ENCODE data around the gene CLDN14.

CLDN14 gene

DNA sequence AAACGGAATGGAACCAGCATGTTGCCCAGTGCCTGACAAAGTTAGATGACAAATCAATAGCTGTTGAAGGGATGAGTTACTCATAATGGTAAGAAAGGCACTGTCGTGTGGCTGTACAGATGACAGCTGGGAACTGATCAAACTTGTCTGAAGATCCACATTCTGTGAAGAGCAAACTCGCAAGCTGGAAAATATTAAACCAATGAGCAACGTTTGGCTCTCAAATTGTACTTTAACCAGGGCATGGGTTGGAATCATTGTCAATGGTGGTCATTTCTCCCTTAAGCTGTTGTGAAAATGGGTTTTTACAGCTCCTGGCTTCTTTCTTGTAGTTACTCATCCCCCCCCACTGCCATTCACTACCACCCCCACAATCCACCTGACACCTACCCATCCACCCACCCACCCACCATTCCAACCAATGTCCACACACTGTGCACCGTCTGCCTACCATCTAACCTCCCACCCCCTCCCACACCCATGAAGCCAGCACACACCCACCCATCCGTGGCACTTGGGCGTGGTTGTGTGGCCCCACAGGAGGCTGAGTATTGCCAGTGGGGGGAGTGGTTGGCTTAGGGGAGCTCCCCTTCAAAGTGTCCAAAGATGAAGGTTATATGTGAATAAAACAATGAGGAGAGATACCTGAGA is 46.7 kb downstream of the CLDN14 start:
- no peak for DNase-seq (ENCODE audit: low spot score)

DNA sequence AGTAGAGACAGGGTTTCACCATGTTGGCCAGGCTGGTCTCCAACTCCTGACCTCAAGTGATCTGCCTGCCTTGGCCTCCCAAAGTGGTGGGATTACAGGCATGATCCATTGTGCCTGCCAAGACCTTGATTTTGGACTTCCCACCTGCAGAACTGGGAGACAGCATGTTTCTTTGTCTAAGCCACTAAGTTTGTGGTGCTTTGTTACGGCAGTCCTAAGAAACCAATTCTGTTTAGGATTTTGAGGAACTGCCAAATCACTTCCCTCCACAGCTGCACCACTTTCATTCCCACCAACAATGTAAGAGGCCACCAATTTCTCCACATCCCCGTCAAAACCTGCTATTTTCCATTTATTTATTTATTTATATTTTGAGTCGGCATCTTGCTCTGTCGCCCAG is 48.7 kb downstream of the CLDN14 start:
- no peak for DNase-seq (ENCODE audit: low spot score)

DNA sequence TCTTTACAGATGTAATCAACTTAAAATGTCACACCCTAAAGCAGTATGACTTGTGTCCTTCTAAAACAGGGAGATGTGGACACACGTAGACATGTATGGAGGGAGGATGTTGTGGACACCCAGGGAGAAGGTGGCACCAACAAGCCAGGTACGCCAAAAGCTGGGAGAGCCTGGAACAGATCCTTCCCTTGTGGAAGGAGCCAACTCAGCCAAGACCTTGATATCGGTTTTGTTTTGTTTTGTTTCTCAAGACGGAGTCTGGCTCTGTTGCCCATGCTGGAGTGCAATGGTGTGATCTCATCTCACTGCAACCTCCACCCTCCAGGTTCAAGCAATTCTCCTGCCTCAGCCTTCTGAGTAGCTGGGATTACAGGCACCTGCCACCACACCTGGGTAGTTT is 49.1 kb downstream of the CLDN14 start:
- no peak for DNase-seq (ENCODE audit: low spot score)

DNA sequence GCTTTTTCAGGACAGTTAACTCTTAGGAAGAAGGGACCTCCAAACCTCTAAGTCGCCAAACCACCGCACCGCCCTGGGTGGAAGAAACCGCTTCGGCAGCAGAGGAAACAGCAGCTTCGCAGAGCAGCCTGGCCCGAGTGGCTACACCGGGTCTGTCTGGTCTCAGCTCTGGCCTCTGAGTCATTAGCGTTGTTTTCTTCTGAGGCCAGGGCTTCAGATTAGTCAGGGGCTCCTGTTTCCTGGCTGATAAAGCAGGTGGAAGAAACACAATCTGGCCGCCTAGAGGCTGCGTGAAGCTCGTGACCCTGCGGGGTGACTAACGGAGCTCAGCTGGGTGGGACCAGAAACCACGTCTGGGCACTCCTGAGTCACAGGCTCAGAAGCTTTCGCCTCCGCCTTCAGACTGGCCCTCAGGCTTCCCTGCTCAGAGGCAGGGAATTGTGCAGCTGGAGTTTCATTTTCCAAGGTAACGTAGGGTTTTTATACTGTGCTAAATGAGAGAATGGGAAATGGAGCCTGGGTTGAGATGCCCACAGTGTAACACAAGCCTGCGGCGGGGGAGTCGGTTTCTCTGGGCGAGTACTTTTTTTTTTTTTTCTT is 49.9 kb downstream of the CLDN14 start:
- peak; percentile 45 for DNase-seq (ENCODE audit: low spot score)

DNA sequence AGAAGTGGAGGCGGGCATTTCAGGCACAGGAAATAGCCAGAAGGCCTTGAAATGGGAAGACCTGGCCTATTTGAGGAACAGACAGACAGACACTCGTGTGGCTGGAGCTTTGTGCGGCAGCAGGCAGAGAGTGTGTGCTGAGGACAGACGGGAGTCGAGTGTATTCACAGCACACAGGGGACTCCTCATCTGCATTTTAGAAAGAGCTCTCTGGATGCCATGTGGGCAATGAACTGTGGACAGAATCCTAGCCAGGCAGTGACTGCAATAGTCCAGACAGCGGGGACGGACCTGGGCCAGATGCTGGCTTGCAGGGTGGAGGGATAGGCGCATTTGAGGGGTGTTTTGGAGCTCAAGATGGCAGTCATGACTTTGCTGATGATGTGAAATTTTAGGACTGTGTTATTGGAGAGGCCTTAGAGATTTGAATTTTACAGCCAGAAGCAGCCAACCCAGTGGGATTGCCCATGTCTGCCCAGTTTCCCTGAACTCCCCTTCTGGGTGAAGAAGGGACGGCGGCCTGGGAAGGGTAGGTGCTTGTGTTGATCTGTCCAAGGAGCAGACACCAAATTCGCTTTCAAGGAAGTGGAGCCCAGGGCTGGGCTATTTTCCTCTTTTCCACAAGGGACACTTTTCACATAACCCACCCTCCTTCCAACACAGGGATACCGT is 51.0 kb downstream of the CLDN14 start:
- DNase-seq (ENCODE audit: low spot score), result no peak

DNA sequence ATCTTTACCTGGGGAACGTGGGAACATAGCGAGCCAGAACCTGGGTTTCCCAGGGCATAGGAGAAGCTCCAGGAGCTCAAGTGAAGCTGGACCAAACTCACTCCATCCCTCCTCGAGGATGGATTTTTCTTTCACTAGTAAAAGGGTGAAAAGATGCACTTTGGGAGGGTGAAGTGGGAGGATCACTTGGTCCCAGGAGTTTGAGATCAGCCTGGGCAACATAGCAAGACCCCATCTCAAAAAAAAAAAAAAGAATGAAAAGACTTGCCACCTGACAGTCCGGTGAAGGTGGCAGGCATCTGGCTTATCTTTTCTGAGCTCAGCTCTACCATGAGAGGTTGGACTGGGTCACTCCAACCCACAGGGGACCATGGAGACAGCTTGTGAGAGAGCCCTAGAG is 52.4 kb downstream of the CLDN14 start:
- no peak for DNase-seq (ENCODE audit: low spot score)

DNA sequence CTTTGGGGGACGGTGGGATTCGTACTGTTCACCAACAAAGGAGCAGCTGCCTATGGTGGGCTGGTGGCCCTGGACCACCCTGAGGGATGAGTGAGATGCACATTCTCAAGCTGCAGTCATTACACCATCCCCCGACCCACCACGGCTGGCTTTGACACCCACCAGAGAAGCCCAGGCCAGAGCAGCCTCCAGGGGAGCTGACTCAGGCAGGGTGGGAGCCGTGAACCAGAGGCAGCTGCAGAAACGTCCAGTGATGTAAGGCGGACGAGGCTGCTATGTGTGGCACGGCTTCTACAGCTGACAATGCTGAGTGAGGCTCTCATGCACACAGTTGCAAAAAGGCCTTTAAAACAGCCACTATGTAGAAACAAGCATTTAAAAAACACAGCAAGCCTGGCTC is 54.6 kb downstream of the CLDN14 start:
- no peak for DNase-seq (ENCODE audit: low spot score)

DNA sequence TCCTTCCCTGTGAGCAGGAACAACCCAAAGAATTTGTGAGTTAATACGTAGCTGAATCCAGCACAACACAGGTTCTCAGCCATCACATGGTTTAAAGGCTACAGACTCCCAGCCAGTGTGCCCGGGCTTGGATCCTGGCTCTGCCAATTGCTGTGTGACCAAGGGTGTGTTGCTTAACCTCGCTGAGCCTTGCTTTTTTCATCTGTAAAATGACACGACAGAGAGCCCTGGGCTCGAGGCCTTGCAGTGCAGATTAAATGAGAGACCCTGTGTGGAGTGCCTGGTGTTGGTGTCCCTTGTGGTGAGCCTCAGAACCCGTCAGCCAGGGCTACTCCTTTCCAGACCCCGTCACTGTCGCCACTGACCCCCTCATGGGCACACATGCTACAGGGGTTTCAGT is 55.3 kb downstream of the CLDN14 start:
- no peak for DNase-seq (ENCODE audit: low spot score)

DNA sequence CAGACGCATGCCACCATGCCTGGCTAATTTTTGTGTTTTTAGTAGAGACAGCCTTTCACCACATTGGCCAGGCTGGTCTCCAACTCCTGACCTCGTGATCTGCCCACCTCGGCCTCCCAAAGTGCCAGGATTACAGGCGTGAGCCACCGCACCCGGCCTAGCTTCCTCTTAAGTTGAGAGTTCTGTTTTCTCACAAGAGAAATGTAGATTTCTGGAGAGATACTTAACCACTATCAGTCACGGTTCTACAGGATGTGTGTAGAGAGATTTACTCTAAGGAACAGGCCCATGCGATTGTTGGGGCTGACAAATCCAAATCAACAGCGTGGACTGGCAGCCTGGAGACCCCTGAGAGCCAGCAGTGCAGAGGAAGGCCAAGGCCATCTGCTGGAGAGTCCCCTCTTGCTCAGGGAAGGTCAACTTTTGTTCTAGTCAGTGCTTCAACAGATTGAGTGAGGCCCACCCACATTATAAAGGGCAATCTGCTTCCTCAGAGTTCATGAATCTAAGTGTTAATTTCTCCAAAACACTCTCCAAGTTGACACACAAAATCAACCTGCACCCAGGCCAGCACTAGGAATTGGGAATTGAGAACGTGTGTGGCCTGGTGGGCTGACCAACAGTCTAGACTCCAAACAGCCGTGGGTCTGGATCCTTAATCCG is 56.0 kb downstream of the CLDN14 start:
- no peak for DNase-seq (ENCODE audit: low spot score)

DNA sequence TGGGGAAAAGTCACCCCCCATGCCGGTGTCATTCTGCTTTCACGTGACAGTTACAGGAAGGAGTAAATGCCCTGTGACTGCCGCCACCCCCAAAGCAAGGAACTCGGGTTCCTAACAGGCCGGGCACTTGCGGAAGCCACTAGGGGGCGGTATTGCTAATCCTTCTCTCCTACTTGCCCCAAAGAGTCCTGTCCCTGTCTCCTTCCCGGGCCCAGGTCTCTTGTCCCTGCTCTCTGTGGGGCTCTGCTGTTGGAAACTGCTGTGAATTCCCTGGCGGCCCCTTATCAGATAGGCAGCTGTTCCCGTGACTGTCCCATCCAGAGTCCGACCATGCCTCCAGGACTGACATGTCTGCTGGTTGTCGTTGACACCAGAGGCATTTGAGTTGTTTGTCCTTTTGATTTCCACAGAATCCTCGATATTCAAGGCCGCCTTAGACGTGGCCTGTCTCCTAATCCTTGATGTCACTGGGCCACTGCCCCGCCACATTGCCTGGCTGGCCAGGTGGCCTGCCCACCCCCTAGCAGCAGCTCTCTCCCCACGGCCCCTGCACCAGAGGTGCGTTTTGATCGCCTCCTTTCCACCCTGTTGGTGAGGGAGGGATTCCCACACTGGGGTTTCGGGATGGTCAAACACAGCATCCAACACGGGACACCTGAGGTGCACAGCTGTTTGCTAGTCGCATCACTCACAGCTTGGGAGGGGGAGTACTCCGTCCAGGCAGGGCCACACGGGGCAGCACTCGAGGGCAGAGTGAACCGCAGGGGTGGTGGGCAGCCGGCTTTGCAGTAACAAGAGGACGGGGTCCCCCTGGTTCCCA is 57.4 kb downstream of the CLDN14 start:
- DNase-seq (ENCODE audit: low spot score), result peak; percentile 61

DNA sequence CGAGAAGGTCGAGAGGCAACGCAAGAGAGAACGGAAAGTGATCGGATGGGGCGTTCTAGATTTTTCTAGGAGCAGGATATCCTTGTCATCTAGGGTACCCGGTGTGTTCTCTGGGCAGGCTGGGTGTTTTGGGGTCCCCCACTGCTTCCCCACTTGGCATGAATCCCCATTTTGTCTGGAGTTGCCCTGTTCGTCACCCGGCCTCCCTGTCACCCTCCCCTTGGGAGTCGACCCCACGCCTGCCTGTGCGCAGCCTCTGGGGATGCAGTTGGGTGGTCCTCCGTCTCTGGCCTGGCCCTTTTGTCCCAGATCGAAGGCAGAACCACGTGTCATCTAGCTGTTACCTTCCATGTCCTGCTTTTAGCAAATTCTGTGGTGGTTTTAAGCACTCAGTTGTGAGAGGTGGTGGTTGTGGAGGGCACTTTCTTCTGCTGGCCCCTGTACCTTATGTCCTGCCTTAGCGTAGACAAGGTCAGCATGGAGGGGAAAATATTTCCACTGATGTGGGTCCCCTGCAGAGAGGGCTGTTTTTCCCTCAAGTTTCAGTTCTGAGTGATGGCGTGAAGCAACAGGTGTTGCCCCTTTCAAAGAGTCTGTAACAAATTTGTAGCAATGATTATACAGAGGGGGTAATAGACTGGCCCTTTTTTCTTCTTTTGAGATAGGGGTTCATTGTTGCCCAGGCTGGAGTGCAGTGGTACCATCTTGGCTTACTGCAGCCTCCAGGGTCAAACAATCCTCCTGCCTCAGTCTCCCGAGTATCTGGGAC is 59.2 kb downstream of the CLDN14 start:
- no peak for DNase-seq (ENCODE audit: low spot score)

DNA sequence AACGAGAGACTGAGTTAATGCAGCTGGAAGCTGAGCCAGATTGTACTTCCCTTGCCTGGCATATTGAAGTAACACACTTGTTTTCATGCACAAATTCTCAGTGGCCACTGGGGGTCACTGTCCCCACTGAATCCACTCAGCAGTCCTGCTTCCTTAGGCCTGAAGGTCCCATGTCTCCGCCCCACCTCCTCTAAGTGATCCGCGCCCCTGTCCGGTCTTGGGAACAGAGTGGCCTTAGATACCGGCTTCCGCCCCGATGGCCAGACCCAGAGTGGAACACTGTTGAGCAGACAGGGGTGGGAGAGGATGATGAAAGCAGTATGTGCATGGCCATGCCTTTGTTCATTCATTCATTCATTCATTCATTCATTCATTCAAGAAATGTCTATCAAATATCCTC is 59.9 kb downstream of the CLDN14 start:
- DNase-seq (ENCODE audit: low spot score), result peak; percentile 73

DNA sequence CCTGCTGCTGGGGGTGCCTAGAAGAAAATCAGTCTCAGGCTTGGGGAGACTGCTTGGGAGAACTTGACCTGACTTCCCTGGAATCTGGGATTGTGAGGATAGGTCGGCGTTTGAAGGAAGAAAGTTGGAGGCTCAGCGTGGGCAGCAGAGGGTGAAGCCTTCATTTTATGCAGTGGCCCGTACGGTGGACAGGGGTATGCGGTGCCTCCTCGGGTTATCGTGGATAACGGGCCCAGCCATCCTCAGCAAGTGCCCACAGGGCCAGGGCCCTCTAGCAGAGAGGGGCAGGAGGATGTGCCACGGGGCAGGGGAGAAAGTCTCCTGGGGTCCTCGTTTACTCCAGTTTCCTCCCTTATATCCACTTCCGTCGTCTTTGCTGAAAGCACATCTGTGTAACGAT is 60.7 kb downstream of the CLDN14 start:
- DNase-seq (ENCODE audit: low spot score), result no peak

DNA sequence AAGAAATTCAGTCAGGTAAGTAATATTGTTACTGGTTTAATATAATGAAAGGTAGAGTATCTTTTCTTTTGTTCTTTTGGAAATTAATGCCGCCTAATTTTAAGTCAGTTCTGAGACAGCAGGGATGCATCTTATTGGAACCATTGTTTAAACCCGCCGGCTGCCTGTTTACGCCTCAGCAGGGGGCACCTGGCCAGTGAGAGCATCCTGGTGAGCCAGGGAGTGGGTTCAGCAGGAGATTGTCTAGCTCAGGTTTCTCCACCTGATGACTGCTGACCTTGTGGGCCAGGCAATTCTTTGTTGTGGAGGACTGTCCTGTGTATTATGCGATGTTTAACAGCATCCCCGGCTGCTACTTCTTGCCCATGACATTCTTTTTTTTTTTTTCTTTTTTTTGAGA is 64.5 kb downstream of the CLDN14 start:
- no peak for DNase-seq (ENCODE audit: low spot score)

DNA sequence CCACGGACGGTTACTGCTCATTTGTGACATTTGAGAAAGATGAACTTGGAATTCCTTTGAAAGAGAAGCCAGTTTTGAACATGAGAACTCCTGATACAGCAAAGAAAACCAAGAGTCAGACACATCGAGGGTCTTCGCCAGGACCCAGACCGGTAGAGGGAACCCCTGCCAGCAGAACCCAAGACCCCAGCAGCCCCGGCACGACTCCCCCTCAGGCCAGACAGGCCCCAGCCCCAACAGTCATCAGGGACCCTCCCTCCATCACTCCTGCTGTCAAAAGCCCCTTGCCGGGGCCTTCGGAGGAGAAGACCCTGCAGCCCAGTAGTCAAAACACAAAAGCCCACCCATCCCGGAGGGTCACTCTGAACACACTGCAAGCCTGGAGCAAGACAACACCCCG is 67.0 kb downstream of the CLDN14 start:
- no peak for DNase-seq (ENCODE audit: low spot score)

DNA sequence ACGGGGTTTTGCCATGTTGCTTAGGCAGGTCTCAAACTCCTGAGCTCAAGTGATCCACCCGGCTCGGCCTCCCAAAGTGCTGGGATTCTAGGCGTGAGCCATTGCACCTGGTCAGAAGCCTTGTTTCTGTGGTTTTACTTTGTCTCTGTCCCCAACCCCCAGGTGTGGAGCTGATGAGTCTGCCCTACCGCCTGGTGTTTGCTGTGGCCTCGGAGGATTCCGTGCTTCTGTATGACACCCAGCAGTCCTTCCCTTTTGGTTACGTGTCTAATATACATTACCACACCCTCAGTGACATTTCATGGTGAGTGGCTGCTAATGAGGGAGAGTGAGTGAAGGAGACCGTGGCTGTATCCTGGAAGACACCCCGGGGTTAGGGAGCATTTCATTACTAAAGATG is 68.6 kb downstream of the CLDN14 start:
- no peak for DNase-seq (ENCODE audit: low spot score)
